OCI-LY3 (cell line): ENCODE data around the gene PEX11A.

Experiments used
- H2AFZ ChIP-seq: fragments of 200-600, 300-600 bp; shearing (Covaris generic); 2 replicates; pipeline ENCODE4 v1.6.0; 2014; ENCODE audit warnings: antibody characterized with exemption, low read depth, low read length
- H3K27ac ChIP-seq: fragments of 200-600, 300-600 bp; sonication (generic); 2 replicates; pipeline ENCODE4 v1.5.1; 2014; ENCODE audit warnings: mild to moderate bottlenecking, low read length, moderate library complexity, mixed read lengths
- H3K27me3 ChIP-seq: fragments of 200-600, 300-600 bp; sonication (generic); 2 replicates; pipeline ENCODE4 v1.6.1; 2014; ENCODE audit warnings: low read depth, low read length, mixed read lengths
- H3K36me3 ChIP-seq: fragments of 200-600, 300-600 bp; sonication (generic); replicated peaks from 2 replicates; pipeline ENCODE3; 2014; ENCODE audit warnings: low read depth, low read length, mixed read lengths
- H3K4me1 ChIP-seq: fragments of 300-600, 200-600 bp; sonication (generic); 2 replicates; pipeline ENCODE4 v1.6.1; 2014; ENCODE audit warnings: low read length, mixed read lengths
- H3K4me2 ChIP-seq: fragments of 200-600, 300-600 bp; sonication (generic); 2 replicates; pipeline ENCODE4 v1.6.1; 2014; ENCODE audit warnings: low read length, mixed read lengths
- H3K4me3 ChIP-seq: fragments of 300-600, 200-600 bp; sonication (generic); 2 replicates; pipeline ENCODE4 v1.5.1; 2014; ENCODE audit warnings: antibody characterized with exemption, mild to moderate bottlenecking, low read length, moderate library complexity
- H3K79me2 ChIP-seq: fragments of 300-600, 200-600 bp; shearing (Covaris generic); 2 replicates; pipeline ENCODE4 v1.6.1; 2014; ENCODE audit warnings: mild to moderate bottlenecking, low read length, mixed read lengths
- H3K9ac ChIP-seq: fragments of 300-600, 200-600 bp; shearing (Covaris generic); 2 replicates; pipeline ENCODE4 v1.6.0; 2014; ENCODE audit warnings: mild to moderate bottlenecking, low read length, moderate library complexity
- H3K9me3 ChIP-seq: fragments of 200-600, 300-600 bp; shearing (Covaris generic); 2 replicates; pipeline ENCODE4 v1.6.1; 2014; ENCODE audit warnings: low read length, mixed read lengths; ENCODE audit not compliant: insufficient read depth
- H4K20me1 ChIP-seq: fragments of 200-600, 300-600 bp; sonication (generic); 2 replicates; pipeline ENCODE4 v1.6.1; 2016; ENCODE audit warnings: low read length, mixed read lengths; ENCODE audit not compliant: insufficient read depth
- CTCF ChIP-seq: fragments of 200-600, 300-600 bp; sonication (generic); IDR thresholded peaks from 2 replicates; pipeline ENCODE4 v1.5.1; 2014; ENCODE audit warnings: antibody characterized with exemption, low read length, low read depth
- EZH2phosphoT487 ChIP-seq: fragments of 200-600 bp; shearing (Covaris generic); IDR thresholded peaks from 2 replicates; pipeline ENCODE4 v1.6.1; 2018; ENCODE audit warnings: antibody characterized with exemption, mixed run types, low read depth

PEX11A gene

GRCh38 chr15:89669309-89669865 lies 21.2 kb downstream of the PEX11A start:
- Histone ChIP-seq H3K9me3 (no peaks in the 10 kb centered on the region), H2AFZ (no peak overlapping the region), H3K36me3 (no peaks in the 10 kb centered on the region), H3K4me2 (no peak overlapping the region), H3K27ac (no peak overlapping the region), H4K20me1 (no peaks in the 10 kb centered on the region), H3K4me1 (peaks cover 11% of the 10 kb centered on the region; the same call in 1 of the 2 replicates), H3K27me3 (peaks cover 8% of the 10 kb centered on the region), H3K9ac (no peak overlapping the region), H3K79me2 (no peaks in the 10 kb centered on the region), H3K4me3 (no peak overlapping the region)
- no peak for TF ChIP-seq CTCF
- no peak for TF ChIP-seq EZH2phosphoT487

- H3K4me2 ChIP-seq, result no peak overlapping the region
- TF ChIP-seq CTCF (no peak), EZH2phosphoT487 (no peak)
- H3K79me2 ChIP-seq, result no peaks in the 10 kb centered on the region
- peaks cover 9% of the 10 kb centered on the region for H3K27me3 ChIP-seq
- H4K20me1 ChIP-seq, result no peaks in the 10 kb centered on the region
- H3K9ac ChIP-seq, result no peak overlapping the region
- no peak overlapping the region for H2AFZ ChIP-seq
- no peak overlapping the region for H3K4me3 ChIP-seq
- no peak overlapping the region for H3K27ac ChIP-seq
- H3K9me3 ChIP-seq, result no peaks in the 10 kb centered on the region
- peaks cover 11% of the 10 kb centered on the region; the same call in 1 of the 2 replicates for H3K4me1 ChIP-seq
- H3K36me3 ChIP-seq, result no peaks in the 10 kb centered on the region
These were observed 22.4 kb downstream of the PEX11A start for GRCh38 chr15:89668171-89668570.

GRCh38 chr15:89667706-89667960 lies 22.9 kb downstream of the PEX11A start:
- Histone ChIP-seq H3K4me1 (peaks cover 11% of the 10 kb centered on the region; the same call in 1 of the 2 replicates), H3K36me3 (no peaks in the 10 kb centered on the region), H3K4me3 (no peak overlapping the region), H3K27me3 (peaks cover 9% of the 10 kb centered on the region), H3K4me2 (no peak overlapping the region), H3K79me2 (no peaks in the 10 kb centered on the region), H3K9me3 (no peaks in the 10 kb centered on the region), H3K9ac (no peak overlapping the region), H4K20me1 (no peaks in the 10 kb centered on the region), H3K27ac (no peak overlapping the region), H2AFZ (no peak overlapping the region)
- TF ChIP-seq CTCF (no peak), EZH2phosphoT487 (no peak)

- Histone ChIP-seq H3K36me3 (no peaks in the 10 kb centered on the region), H3K79me2 (no peaks in the 10 kb centered on the region), H3K4me2 (no peak overlapping the region), H3K27ac (no peak overlapping the region), H3K9me3 (no peaks in the 10 kb centered on the region), H2AFZ (no peak overlapping the region), H4K20me1 (no peaks in the 10 kb centered on the region), H3K9ac (no peak overlapping the region), H3K4me3 (no peak overlapping the region), H3K27me3 (peaks cover 9% of the 10 kb centered on the region), H3K4me1 (peaks cover 11% of the 10 kb centered on the region; the same call in 1 of the 2 replicates)
- TF ChIP-seq EZH2phosphoT487, result no peak
- no peak for TF ChIP-seq CTCF
These were observed 23.5 kb downstream of the PEX11A start for GRCh38 chr15:89666858-89667705.
